H1 (cell line): Measurements from ENCODE around the gene SYDE1. TPM values are rescaled to one million over a fixed set of nuclear protein-coding genes. Genes with fewer than 3 reads are reported as not detected.

Experiments used
- CTCF ChIA-PET: fragments of 300-600 bp; sonication (Branson Sonifier 250); formaldehyde crosslinking; loops from one replicate; lab custom pipeline; 2021; ENCODE audit not compliant: partially characterized antibody; lab: Charles Lee
- POLR2A ChIA-PET: fragments of 300-600 bp; sonication (Branson Sonifier 250); formaldehyde crosslinking; loops from one replicate; lab custom pipeline; 2021; ENCODE audit warnings: inconsistent platforms; ENCODE audit not compliant: partially characterized antibody; lab: Charles Lee
- DNase-seq, 2 experiments: peaks; one replicate each; pipeline versions ENCODE4 v3.0.0 to v3.0.0-alpha.2; 2010 to 2022; ENCODE audit warnings: low spot score in 2 of 2, low read depth in 1 of 2, mixed read lengths in 1 of 2
- FAIRE-seq: peaks from 2 replicates; lab custom pipeline; 2011; peaks lifted over from hg19 to GRCh38; lab: Jason Lieb, UNC
- H2AFZ ChIP-seq: 2 replicates; pipeline ENCODE4 v1.8.1; 2012; ENCODE audit warnings: low read length, inconsistent platforms
- H2AK5ac ChIP-seq: 2 replicates; pipeline ENCODE4 v1.6.1; 2013; ENCODE audit warnings: low read depth, low read length
- H2BK120ac ChIP-seq: replicated peaks from 2 replicates; pipeline ENCODE3; 2013; ENCODE audit warnings: low read depth, low read length, inconsistent platforms
- H2BK12ac ChIP-seq: 2 replicates; pipeline ENCODE4 v1.6.1; 2013; ENCODE audit warnings: low read depth, low read length
- H2BK15ac ChIP-seq: 2 replicates; pipeline ENCODE4 v1.6.1; 2013; ENCODE audit warnings: low read length
- H2BK20ac ChIP-seq: 2 replicates; pipeline ENCODE4 v1.6.1; 2013; ENCODE audit warnings: low read length
- H2BK5ac ChIP-seq: 2 replicates; pipeline ENCODE4 v1.6.1; 2013; ENCODE audit warnings: low read depth, low read length
- H3K14ac ChIP-seq: 2 replicates; pipeline ENCODE4 v1.6.1; 2013; ENCODE audit warnings: inconsistent platforms; ENCODE audit not compliant: insufficient read length
- H3K18ac ChIP-seq: 2 replicates; pipeline ENCODE4 v1.6.1; 2013; ENCODE audit warnings: low read length; ENCODE audit errors: extremely low read depth
- H3K23ac ChIP-seq: 2 replicates; pipeline ENCODE4 v1.6.1; 2013; ENCODE audit warnings: inconsistent platforms; ENCODE audit not compliant: insufficient read length
- H3K23me2 ChIP-seq: 2 replicates; pipeline ENCODE4 v1.6.1; 2013; ENCODE audit warnings: low read depth, low read length
- H3K27ac ChIP-seq: 2 replicates; pipeline ENCODE4 v1.6.1; 2011; ENCODE audit warnings: low read depth, low read length, inconsistent platforms
- H3K27me3 ChIP-seq, 4 experiments: replicated peaks in 1 of 4; 1 replicate in 1 of 4; 2 replicates in 3 of 4; pipeline versions ENCODE4 v1.6.1 to v1.8.1; 2011 to 2013; ENCODE audit warnings: low read length in 3 of 4, mild to moderate bottlenecking in 3 of 4, inconsistent platforms in 2 of 4, mixed read lengths in 2 of 4, moderate library complexity in 1 of 4; ENCODE audit not compliant: control insufficient read depth in 3 of 4, insufficient read depth in 3 of 4; ENCODE audit errors: extremely low read depth in 1 of 4
- H3K36me3 ChIP-seq, 4 experiments: 2 replicates each; pipeline versions ENCODE4 v1.6.1 to v1.8.1; 2011 to 2013; ENCODE audit warnings: mild to moderate bottlenecking in 4 of 4, low read length in 3 of 4, moderate library complexity in 2 of 4, control low read depth in 1 of 4, inconsistent platforms in 1 of 4; ENCODE audit not compliant: insufficient read depth in 4 of 4, control insufficient read depth in 2 of 4
- H3K4ac ChIP-seq: replicated peaks from 2 replicates; pipeline ENCODE3; 2013; ENCODE audit warnings: low read length, low read depth, mixed read lengths, inconsistent platforms; ENCODE audit not compliant: insufficient read length
- H3K4me1 ChIP-seq, 4 experiments: replicated peaks in 1 of 4; 1 replicate in 1 of 4; 2 replicates in 3 of 4; pipeline versions ENCODE4 v1.6.1 to v1.8.1; 2011 to 2013; ENCODE audit warnings: low read length in 3 of 4, inconsistent platforms in 2 of 4, mixed read lengths in 1 of 4; ENCODE audit not compliant: insufficient read depth in 4 of 4, control insufficient read depth in 3 of 4
- H3K4me2 ChIP-seq, 2 experiments: 2 replicates each; pipeline versions ENCODE4 v1.6.1 to v1.8.1; 2011 to 2013; ENCODE audit warnings: low read depth in 2 of 2, low read length in 2 of 2, control low read depth in 1 of 2, inconsistent platforms in 1 of 2, mild to moderate bottlenecking in 1 of 2; ENCODE audit not compliant: insufficient read depth in 1 of 2
- H3K4me3 ChIP-seq, 4 experiments: fragments of 200-600, 300-600 bp in 1 of 4; sonication (generic), shearing (Covaris generic), sonication (Bioruptor Twin) in 1 of 4; 2 replicates each; pipeline versions ENCODE4 v1.5.1 to v1.8.1; 2011 to 2016; ENCODE audit warnings: low read length in 4 of 4, low read depth in 3 of 4, control low read depth in 2 of 4, inconsistent platforms in 2 of 4, mild to moderate bottlenecking in 2 of 4, mixed read lengths in 1 of 4, moderate library complexity in 1 of 4; ENCODE audit not compliant: insufficient read depth in 2 of 4; ENCODE audit errors: extremely low read depth in 1 of 4
- H3K56ac ChIP-seq: replicated peaks from 2 replicates; pipeline ENCODE3; 2013; ENCODE audit warnings: low read depth, mild to moderate bottlenecking, mixed read lengths, low read length, inconsistent platforms; ENCODE audit not compliant: insufficient read length
- H3K79me1 ChIP-seq: 2 replicates; pipeline ENCODE4 v1.6.1; 2013; ENCODE audit warnings: low read depth, low read length, control low read depth
- H3K79me2 ChIP-seq, 2 experiments: 2 replicates each; pipeline versions ENCODE4 v1.6.1 to v1.8.1; 2012 to 2013; ENCODE audit warnings: low read length in 2 of 2, mild to moderate bottlenecking in 2 of 2, inconsistent platforms in 1 of 2; ENCODE audit not compliant: insufficient read depth in 2 of 2, control insufficient read depth in 1 of 2
- H3K9ac ChIP-seq, 4 experiments: replicated peaks in 1 of 4; 1 replicate in 1 of 4; 2 replicates in 3 of 4; pipeline versions ENCODE4 v1.6.1 to v1.8.1; 2011 to 2013; ENCODE audit warnings: low read depth in 3 of 4, low read length in 3 of 4, control low read depth in 2 of 4, mild to moderate bottlenecking in 2 of 4, moderate library complexity in 2 of 4, inconsistent platforms in 1 of 4; ENCODE audit errors: extremely low read depth in 1 of 4
- H3K9me3 ChIP-seq, 2 experiments: 2 replicates each; pipeline versions ENCODE4 v1.6.1 to v1.8.1; 2012 to 2013; ENCODE audit warnings: mild to moderate bottlenecking in 2 of 2, moderate library complexity in 2 of 2, control low read depth in 1 of 2, inconsistent platforms in 1 of 2, low read depth in 1 of 2, low read length in 1 of 2, mixed read lengths in 1 of 2; ENCODE audit not compliant: insufficient read depth in 2 of 2
- H4K20me1 ChIP-seq, 2 experiments: replicated peaks in 1 of 2; 2 replicates each; pipeline versions ENCODE3 to v1.8.1; 2011 to 2013; ENCODE audit warnings: inconsistent platforms in 2 of 2, low read length in 2 of 2, mild to moderate bottlenecking in 1 of 2; ENCODE audit not compliant: insufficient read depth in 2 of 2, control insufficient read depth in 1 of 2
- H4K5ac ChIP-seq: 2 replicates; pipeline ENCODE4 v1.6.1; 2013; ENCODE audit warnings: low read length, low read depth, mixed read lengths, inconsistent platforms; ENCODE audit not compliant: insufficient read length
- H4K8ac ChIP-seq: 2 replicates; pipeline ENCODE4 v1.8.0; 2013; ENCODE audit warnings: mild to moderate bottlenecking, moderate library complexity, low read length, inconsistent platforms; ENCODE audit not compliant: insufficient read depth; ENCODE audit errors: extremely low read depth
- H4K91ac ChIP-seq: replicated peaks from 2 replicates; pipeline ENCODE3; 2013; ENCODE audit warnings: low read length, mixed read lengths, inconsistent platforms; ENCODE audit not compliant: insufficient read length
- BACH1 ChIP-seq: IDR thresholded peaks from 2 replicates; pipeline ENCODE4 v1.6.1; 2012; ENCODE audit warnings: low read length, improper control_type of control experiment
- CBX5 ChIP-seq: fragments of 300-800, 300-1000 bp; sonication (generic); IDR thresholded peaks from 2 replicates; pipeline ENCODE4 v1.7.1; 2016; ENCODE audit warnings: antibody characterized with exemption, low read length, low read depth
- EZH2 ChIP-seq: fragments of 200-600 bp; sonication (generic); IDR thresholded peaks from 2 replicates; pipeline ENCODE4 v1.7.1; 2012; ENCODE audit warnings: low read depth, mild to moderate bottlenecking, moderate library complexity, low read length, inconsistent platforms; ENCODE audit not compliant: severe bottlenecking
- GTF2F1 ChIP-seq: IDR thresholded peaks from 2 replicates; pipeline ENCODE4 v1.6.1; 2012; ENCODE audit warnings: low read depth, low read length, improper control_type of control experiment, borderline replicate concordance
- HDAC6 ChIP-seq: IDR thresholded peaks from one replicate; pipeline ENCODE4 v1.7.1; 2012; ENCODE audit warnings: low read depth, mild to moderate bottlenecking, inconsistent platforms, low read length, moderate library complexity
- JUN ChIP-seq: IDR thresholded peaks from 2 replicates; pipeline ENCODE4 v1.6.1; 2011; ENCODE audit warnings: low read depth, mild to moderate bottlenecking, improper control_type of control experiment, low read length
- POLR2A ChIP-seq, 2 experiments: IDR thresholded peaks; 1 replicate in 1 of 2; 2 replicates in 1 of 2; pipeline ENCODE4 v1.6.1; 2011; ENCODE audit warnings: low read depth in 2 of 2, low read length in 2 of 2, mild to moderate bottlenecking in 2 of 2; ENCODE audit errors: control extremely low read depth in 1 of 2
- SAP30 ChIP-seq: fragments of 300-600 bp; sonication (generic); IDR thresholded peaks from 2 replicates; pipeline ENCODE4 v1.7.1; 2012; ENCODE audit warnings: low read length, moderate library complexity, mild to moderate bottlenecking, inconsistent platforms; ENCODE audit not compliant: insufficient read depth, insufficient replicate concordance
- SIN3A ChIP-seq, 2 experiments: IDR thresholded peaks in 1 of 2; conservative IDR thresholded peaks in 1 of 2; 2 replicates each; pipeline ENCODE4 v1.6.1; 2011 to 2012; ENCODE audit warnings: low read length in 2 of 2, improper control_type of control experiment in 1 of 2, low read depth in 1 of 2, mild to moderate bottlenecking in 1 of 2
- TAF1 ChIP-seq: IDR thresholded peaks from 2 replicates; pipeline ENCODE4 v1.6.1; 2011; ENCODE audit warnings: mild to moderate bottlenecking, low read depth, low read length
- YY1 ChIP-seq: IDR thresholded peaks from 2 replicates; pipeline ENCODE4 v1.6.1; 2011; ENCODE audit warnings: low read depth, mild to moderate bottlenecking, low read length
- ZNF274 ChIP-seq: IDR thresholded peaks from 2 replicates; pipeline ENCODE4 v1.7.0; 2012; ENCODE audit warnings: low read length, borderline replicate concordance; ENCODE audit errors: extremely low read depth
- polyA plus RNA-seq, 7 experiments: library from polyadenylated mRNA; depleted of rRNA in 3 of 7; stranded (reverse) in 5 of 7; unstranded in 2 of 7; fragments of >200 nt in 5 of 7; fragments of 200-250 nt in 2 of 7; gene quantifications; 1 replicate in 5 of 7; 2 replicates in 1 of 7; 4 replicates in 1 of 7; pipeline versions ENCODE4 v1.2.1 to v1.2.3, GENCODE V29; 2011 to 2013; ENCODE audit warnings: missing spikeins in 2 of 7, mixed read lengths in 2 of 7
- total RNA-seq: library from RNA; stranded (reverse); fragmentation: NEBNext Ultra II Directional; extraction: Animal tissue kit (Norgen Biotek cat#: 25700); gene quantifications from 2 replicates; pipeline ENCODE4 v1.2.1, GENCODE V29; 2021
- TF ChIP-seq, protein P1 (sequence below), 3 experiments: IDR thresholded peaks; 1 replicate in 2 of 3; 2 replicates in 1 of 3; pipeline versions ENCODE4 v1.5.1 to v1.6.1; 2011; ENCODE audit warnings: low read length in 3 of 3, mild to moderate bottlenecking in 3 of 3, inconsistent platforms in 2 of 3, low read depth in 1 of 3, moderate library complexity in 1 of 3; ENCODE audit not compliant: insufficient read depth in 1 of 3; ENCODE audit errors: control extremely low read depth in 1 of 3

Gene SYDE1
- total and polyA plus RNA-seq, 2 of the 8 experiments (the other 6 are each of a cell fraction or from before 2014, with no cell fraction given), result 12.0 to 16.8 TPM

DNA sequence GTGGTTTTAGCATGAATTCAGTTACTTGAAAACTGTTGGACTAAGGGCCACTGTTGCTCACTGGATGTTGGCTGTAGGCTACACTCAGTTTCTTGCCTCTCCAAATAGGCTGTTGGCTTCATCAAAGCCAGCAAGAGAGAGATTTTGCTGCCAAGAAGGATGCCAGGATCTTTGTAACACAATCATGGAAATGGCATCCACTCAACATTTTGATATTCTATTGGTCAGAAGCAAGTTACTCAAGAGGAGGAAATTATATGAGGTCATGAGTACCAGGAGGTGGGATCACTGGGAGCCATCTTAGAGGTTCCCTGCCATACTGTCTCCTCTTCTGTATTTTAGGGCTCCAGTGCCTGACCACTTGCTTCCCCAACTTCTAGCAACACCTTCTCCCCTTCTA is 30.6 kb downstream of the SYDE1 start:
- H3K4me3 ChIP-seq, result no peak overlapping the region
- no peak overlapping the region for H2BK20ac ChIP-seq
- no peaks in the 10 kb centered on the region; a peak in 2 of 7 replicates for H3K27me3 ChIP-seq
- H4K91ac ChIP-seq, result no peak overlapping the region
- CTCF ChIA-PET, result interaction anchor here (1.2 to 3.0 kb wide), 2 partner anchors 16 to 38 kb away, joined by 3 to 10 read pairs; no protein-coding TSS in a partner anchor
- H3K4ac ChIP-seq, result no peak overlapping the region
- no peaks in the 10 kb centered on the region for H3K79me1 ChIP-seq
- no peaks in the 10 kb centered on the region for H3K4me1 ChIP-seq
- H4K5ac ChIP-seq, result no peak overlapping the region
- H3K27ac ChIP-seq, result no peak overlapping the region
- H4K20me1 ChIP-seq, result no peaks in the 10 kb centered on the region
- H2AFZ ChIP-seq, result no peak overlapping the region
- no peaks in the 10 kb centered on the region; the same call in 1 of the 2 replicates for H3K23me2 ChIP-seq
- H3K18ac ChIP-seq, result no peak overlapping the region
- H3K9me3 ChIP-seq, result peaks cover 0 to 11% of the 10 kb centered on the region in 2 experiments; a peak in 2 of 4 replicates
- DNase-seq (no peak), FAIRE-seq (no peak)
- H2BK5ac ChIP-seq, result no peak overlapping the region
- no peak overlapping the region for H2BK12ac ChIP-seq
- no peak overlapping the region for H4K8ac ChIP-seq
- no peak overlapping the region for H3K9ac ChIP-seq
- H3K4me2 ChIP-seq, result no peak overlapping the region
- no peak overlapping the region for H3K14ac ChIP-seq
- no peak overlapping the region for H2BK120ac ChIP-seq
- POLR2A ChIA-PET, result no interaction called here
- H3K79me2 ChIP-seq, result no peaks in the 10 kb centered on the region
- no peak overlapping the region for H2BK15ac ChIP-seq
- no peaks in the 10 kb centered on the region for H3K36me3 ChIP-seq
- H2AK5ac ChIP-seq, result no peak overlapping the region
- H3K56ac ChIP-seq, result no peak overlapping the region
- no peak overlapping the region for H3K23ac ChIP-seq
- no peak for TF ChIP-seq YY1
- no peak for TF ChIP-seq ZNF274
- TF ChIP-seq, protein P1, sequence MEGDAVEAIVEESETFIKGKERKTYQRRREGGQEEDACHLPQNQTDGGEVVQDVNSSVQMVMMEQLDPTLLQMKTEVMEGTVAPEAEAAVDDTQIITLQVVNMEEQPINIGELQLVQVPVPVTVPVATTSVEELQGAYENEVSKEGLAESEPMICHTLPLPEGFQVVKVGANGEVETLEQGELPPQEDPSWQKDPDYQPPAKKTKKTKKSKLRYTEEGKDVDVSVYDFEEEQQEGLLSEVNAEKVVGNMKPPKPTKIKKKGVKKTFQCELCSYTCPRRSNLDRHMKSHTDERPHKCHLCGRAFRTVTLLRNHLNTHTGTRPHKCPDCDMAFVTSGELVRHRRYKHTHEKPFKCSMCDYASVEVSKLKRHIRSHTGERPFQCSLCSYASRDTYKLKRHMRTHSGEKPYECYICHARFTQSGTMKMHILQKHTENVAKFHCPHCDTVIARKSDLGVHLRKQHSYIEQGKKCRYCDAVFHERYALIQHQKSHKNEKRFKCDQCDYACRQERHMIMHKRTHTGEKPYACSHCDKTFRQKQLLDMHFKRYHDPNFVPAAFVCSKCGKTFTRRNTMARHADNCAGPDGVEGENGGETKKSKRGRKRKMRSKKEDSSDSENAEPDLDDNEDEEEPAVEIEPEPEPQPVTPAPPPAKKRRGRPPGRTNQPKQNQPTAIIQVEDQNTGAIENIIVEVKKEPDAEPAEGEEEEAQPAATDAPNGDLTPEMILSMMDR (IDR thresholded peaks at IDR 0.05; ENCODE audit: control extremely low read depth in 1 of 3, insufficient read depth in 1 of 3, low read depth in 1 of 3, low read length in 3 of 3), result no peak
- TF ChIP-seq HDAC6, result no peak
- TF ChIP-seq CBX5, result no peak
- TF ChIP-seq BACH1, result no peak
- TF ChIP-seq EZH2, result no peak
- TF ChIP-seq TAF1, result no peak
- no peak for TF ChIP-seq SAP30
- no peak for TF ChIP-seq SIN3A (conservative IDR thresholded peaks at IDR 0.05 in 1 of 2, IDR thresholded peaks at IDR 0.05 in 1 of 2; ENCODE audit: low read depth in 1 of 2, low read length in 2 of 2)
- TF ChIP-seq GTF2F1, result no peak
- TF ChIP-seq JUN, result no peak
- no peak for TF ChIP-seq POLR2A (IDR thresholded peaks at IDR 0.05; ENCODE audit: control extremely low read depth in 1 of 2, low read depth in 2 of 2, low read length in 2 of 2)
